COLO829 (cell line): ENCODE data around the gene HAP1.
A peak's percentile ranks its signal among the peaks of the same experiment; 100 is the strongest.
"Not testable (repeated sequence)": the region's sequence is repeated elsewhere in the genome, so short reads cannot be mapped to it uniquely, and the experiment has no call there.

Experiments
- DNase-seq: peaks from one replicate; pipeline ENCODE4 v3.0.0; 2012; ENCODE audit warnings: low spot score

The HAP1 gene

DNA sequence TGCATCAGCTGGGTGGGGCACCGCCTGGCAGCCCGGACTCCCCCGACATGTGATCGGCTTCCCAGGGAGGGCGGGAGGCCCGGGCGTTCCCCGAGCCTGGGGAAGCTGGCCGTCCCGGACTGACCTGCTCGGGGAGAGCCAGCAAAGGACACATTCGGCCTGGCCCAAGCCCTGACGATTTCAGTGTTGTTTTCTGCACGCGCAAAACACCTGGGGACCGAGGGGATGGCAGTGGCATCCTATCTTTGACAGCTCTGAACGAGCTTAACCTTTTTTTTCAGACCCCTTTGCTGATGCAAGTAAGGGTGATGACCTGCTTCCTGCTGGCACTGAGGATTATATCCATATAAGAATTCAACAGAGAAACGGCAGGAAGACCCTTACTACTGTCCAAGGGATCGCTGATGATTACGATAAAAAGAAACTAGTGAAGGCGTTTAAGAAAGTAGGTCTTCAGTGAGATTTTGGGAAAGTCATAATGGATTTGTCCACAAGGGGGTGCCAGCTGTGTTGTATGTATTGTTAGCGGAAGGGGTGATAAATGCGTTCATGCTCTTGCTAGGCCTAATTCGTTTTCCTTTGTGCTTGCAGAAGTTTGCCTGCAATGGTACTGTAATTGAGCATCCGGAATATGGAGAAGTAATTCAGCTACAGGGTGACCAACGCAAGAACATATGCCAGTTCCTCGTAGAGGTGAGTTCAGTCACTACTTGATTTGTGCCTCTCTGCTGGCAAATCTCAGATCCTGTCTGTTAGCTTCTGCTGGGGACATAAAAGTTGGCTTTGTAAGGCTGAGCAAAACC lies 44.7 kb downstream of the HAP1 start:
- no peak for DNase-seq

DNA sequence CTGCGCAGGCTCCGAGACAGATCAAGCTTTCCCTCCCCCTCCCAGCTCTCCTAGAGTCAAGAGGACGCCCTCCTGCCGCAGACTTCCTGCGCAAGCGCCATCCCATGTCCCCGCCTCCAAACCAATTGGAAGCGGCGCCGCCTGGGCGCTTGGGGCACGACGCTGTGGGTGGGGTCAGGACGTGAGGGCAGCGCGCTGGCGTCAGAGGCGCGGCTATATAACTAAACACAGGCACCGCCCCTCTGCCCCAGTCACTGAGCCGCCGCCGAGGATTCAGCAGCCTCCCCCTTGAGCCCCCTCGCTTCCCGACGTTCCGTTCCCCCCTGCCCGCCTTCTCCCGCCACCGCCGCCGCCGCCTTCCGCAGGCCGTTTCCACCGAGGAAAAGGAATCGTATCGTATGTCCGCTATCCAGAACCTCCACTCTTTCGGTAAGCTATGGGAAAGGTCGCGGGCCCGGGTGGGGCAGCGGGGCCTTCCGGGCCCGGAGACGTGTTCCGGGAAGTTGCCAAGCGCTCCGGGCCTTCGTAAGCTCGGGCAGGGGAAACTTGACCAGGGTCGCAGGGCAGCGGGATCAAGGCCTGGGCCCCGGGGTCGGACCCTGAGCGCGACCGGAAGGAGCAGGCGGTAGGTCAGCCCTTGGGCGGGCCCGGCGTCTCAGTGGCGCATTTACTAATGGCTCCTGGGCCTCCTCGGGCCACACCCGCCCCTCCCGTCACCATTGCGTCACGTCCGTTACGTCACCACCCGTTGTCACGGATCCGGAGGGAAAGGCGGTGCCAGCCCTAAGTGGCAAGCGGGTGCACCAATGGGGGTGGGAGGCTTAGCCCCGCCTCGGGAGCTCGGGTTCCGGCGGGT lies 45.6 kb downstream of the HAP1 start, which contains the start of gene EIF1:
Gene EIF1 (plus strand): TSS at position 245 of the 856 bp plus-strand sequence. CDS start 154 bp downstream, at position 399.
- peak; percentile 98 for DNase-seq

DNA sequence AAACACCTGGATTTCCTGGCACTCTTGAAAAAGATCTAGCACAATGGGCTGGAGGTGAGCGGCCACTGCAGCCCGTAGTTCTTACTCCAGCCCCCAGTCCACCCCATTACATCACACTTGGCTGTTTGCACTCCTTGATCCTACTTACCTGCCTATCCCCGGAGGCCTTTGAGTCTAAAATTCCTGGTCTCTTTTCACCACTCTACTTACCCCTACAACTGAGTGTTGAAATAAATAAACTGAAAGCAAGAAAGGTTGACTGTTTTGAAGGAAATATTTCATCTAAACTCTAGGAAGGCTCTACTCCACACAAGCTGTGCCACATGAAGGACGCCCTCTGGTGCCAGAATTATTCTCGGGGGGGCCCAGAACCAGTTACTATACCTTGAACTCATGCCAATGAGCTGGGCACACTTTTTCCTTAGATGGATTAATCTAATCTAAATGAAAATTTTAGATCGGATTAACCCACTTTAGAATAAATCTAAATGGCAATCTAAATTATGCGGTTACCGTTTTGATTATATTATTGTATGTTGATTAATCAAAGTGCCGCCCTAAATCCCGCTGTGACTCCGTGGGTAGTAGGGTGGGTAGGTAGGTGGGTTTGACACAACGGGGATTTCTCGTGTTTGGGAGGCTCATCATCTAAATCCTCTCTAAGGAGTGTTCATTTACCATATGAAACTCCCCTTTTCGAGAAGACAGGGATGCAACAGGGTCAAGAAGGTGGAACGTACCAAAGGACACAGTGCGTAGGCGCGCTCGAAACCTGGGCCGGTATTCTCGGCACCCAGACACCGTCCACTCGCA lies 46.4 kb downstream of the HAP1 start:
- DNase-seq = no peak

DNA sequence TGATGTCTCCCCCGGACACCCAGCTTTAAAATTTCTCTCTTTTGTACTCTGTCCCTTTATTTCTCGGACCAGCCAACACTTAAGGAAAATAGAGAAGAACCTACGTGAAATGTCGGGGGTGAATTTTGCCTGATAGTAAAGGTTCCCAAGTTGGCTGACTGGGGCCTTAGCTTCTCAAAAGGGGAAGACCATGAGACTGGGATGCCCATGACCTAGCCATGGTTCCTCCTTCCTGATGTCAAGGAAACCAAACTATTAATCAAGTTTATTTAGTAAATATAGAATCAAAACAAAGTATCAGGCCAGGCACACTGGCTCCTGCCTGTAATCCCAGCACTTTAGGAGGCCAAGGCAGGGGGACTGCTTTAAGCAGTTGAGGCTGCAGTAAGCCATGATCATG lies 48.2 kb downstream of the HAP1 start:
- no peak for DNase-seq

DNA sequence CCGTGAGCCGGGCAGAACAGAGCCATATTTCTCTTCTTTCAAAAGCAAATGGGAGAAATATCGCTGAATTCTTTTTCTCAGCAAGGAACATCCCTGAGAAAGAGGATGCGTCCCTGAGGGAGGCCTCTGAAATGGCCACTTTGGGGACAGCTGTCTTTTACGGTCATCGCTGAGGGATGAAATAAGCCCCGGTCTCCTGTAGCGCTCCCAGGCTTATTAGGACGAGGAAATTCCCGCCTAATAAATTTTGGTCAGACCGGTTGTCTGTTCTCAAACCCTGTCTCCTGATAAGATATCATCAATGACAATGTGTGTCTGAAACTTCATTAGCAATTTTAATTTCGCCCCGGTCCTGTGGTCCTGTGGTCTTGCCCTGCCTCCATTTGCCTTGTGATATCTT lies 48.7 kb downstream of the HAP1 start:
- DNase-seq = not testable (repeated sequence)

DNA sequence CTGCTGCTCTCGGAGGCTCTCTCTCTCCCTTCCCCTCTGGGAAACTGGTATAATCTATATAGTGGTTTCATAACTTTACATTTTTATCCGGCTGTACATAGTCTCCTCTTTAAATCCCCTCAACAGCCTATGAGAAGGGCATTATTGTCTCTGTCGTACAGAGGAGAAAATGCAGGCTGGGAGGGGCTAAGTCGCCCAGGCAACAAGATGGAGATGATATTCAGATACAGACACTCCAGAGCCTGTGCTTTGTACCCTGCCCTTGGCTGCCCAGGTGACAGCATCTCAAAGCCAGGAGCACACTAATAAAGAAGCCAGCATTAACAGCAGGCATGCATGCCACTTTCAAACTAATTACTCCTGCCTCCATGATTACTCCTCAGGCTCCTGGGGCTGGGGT lies 50.4 kb downstream of the HAP1 start:
- no peak for DNase-seq

DNA sequence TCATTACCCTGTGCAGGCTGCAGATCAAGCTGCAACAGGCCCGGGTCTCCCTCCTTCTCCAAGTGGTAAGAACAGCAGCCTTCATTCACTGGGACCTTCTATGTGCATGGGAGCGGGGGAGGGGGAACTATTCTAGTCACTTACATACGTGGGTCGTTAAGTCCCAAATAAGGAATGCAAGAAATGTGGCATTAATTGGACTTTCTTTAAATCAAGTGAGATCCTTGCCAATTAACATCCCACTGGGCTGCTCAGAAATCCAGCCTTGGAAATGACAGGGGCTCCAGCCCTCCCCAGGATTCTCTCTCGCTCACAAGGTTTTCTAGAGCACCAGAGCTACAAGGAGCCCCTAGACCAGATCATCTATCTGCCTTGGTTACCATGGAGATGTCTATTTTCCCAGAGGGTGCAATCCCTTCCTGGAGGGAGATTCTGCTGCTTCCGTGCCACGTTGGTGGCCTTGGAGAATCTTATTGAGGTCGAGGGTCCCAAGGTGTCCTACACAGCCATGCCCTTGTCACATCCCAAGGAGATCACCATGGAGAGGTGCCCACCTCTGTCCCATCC lies 50.9 kb downstream of the HAP1 start:
- DNase-seq = no peak

DNA sequence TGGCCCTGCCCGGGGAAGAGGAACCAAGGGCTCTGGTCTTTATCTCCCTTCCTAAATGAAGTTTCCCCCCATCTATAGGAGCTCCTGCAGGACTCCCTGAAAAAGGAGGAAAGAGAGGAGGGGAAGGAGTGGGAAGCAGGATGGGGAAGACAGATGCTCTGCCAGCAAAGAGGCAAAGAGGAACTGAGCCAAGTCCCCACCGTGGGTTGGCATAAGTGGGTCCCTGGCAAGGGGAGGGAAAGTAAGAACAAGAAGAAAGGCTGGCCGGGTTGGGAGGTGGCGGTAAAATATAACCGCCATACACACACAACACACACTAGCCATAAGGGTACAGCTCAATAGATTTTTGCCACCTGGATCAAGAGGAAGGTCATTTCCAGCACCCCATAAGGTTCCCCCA lies 51.8 kb downstream of the HAP1 start:
- DNase-seq = no peak

DNA sequence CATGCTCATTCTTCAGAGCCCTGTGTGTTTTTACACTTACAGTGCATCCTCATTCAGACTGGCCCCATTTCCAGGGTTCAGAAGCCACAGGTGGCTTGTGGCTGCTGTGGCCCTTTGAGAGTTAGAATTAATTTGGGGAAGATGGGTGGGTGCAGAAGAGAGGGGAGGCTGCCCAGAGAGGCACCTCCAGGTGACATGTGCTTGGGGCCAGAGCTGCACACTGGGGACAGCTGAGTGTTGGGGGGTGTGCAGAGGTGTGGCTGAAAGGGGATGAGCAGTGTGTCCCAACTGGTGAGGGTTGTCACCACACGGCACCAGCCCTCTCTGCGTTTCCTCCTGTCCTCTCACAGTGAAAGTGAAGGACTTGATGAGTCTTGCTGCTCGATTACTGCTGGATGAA lies 52.7 kb downstream of the HAP1 start:
- no peak for DNase-seq

DNA sequence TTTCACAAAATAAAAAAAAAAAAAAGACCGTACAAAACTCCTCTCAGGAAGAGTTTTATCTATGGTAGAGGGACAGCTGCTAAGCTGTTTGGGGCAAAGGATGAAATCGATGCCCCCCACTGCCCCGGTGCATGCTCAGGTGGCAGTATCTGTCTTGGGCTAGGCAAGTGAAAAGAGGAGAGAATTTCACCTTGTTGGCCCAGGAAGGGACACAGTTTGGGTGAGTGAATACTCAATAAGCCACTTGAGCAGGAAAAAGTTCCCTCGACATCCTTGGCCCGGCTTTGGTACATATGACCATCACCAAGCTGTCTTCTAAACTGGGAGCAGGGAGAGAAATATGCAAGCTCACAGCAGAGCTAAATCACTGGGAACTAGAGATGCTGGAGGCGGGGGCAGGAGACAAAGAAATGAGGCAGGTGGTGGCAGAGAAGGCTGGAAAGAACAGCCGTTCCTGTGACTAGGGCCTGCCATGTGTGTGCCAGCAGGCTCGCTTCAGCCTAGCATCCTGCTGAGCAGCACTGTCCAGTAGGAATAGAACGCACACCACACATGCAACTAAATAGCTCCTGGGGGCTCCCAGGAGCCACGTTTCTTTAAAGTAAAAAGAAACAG lies 53.9 kb downstream of the HAP1 start:
- DNase-seq = no peak

DNA sequence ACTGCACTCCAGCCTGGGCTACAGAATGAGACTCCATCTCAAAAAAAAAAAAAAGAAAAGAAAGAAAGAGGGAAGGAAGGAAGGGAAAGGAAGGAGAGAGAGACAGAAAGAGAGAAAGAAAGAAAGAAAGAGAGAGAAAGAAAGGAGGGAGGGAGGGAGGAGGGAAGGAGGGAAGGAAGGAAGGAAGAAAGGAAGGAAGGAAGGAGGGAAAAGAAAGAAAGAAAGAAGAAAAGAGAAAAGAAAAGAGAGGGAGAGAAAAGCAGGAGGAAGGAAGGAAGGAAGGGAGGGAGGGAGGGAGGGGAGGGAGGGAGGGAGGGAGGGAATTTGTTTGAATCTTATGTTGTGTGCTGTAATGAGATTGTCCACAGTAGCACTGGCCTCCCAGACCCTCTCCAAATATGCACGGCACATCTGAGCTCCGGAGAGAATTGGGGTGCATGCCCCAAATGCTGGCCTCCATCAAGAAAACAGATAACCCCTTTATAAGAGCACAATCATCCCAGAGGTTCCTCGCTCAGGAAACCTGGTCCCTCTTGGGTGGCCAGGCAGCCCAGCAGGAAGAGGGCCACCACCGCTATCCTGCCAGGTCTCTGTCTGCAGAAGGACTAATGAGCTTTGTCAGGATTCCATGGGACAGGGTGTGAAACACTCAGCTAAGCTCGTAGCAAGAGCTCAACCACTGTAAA lies 54.6 kb downstream of the HAP1 start:
- DNase-seq = no peak

DNA sequence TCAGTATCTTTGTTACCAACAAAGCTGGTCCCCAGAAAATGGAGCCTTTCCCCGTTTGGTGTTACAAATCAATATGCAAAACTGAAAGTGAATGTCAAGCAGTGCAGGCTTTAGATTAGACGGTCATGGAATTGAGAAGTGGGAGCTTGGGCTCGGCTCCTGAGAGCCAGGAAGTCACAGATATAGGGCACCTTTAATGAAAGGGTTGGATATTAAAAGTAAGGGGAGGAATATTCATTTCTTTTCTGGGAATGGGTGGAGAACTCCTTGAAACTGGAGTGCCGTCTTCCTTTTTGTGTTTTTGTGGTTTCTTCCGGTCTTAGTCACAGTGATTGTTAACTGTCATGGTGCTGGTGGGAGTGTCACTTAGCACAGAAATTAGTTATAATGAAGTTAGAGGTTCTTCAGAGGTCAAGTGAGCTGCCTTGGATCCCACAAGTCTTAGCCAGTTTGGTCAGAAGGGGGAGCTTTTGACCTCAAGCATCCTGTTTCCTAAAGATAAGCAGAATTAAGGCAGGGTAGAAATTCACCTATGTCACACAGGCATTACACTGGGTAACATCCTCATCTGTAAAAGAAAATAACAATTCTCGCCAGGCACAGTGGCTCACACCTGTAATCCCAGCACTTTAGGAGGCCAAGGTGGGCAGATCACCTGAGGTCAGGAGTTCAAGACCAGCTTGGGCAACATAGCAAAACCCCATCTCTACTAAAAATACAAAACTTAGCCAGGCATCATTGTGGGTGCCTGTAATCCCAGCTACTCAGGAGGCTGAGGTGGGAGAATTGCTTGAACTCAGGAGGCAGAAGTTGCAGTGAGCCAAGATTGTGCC lies 55.3 kb downstream of the HAP1 start:
- peak; percentile 27 for DNase-seq

DNA sequence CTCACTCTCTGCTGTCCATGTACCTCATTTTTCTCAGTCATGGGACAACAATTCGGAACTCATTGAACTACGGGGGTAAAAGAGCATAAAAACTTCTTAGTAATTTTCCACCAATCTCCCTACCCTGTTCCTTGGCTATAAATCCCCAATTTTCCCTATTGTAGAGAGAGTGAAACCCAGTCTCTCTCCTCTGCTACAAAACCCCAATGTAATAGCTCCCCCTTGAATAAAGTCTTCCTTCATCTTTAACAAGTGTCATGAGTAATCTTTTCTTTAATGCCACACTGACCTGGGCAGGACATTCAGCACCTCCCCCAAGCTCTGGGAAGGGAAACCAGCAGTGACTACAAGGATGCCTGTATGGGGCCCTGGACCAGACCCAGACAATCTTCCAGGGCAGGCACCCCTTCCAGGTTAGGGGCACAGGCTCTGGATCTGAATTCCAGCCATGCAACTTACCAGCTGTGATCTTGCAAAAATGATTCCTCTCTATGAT lies 56.0 kb downstream of the HAP1 start:
- DNase-seq = peak; percentile 24

DNA sequence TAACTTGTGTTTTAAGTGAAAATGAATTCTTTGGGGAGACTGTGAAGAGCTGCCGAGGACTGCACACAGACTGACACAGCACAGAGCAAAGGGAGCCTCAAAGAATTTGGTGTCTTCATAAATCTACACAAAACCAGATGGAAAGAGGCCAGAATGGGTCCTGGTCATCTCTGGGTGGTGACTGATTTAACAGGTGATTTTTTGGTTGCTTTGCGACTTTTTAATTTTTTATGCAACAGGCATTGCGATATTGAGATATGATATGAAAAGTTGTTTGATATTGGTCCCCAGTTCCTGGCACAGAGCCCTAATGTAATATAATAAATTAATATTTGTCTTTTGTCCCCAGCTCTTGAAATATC lies 58.4 kb downstream of the HAP1 start:
- no peak for DNase-seq

DNA sequence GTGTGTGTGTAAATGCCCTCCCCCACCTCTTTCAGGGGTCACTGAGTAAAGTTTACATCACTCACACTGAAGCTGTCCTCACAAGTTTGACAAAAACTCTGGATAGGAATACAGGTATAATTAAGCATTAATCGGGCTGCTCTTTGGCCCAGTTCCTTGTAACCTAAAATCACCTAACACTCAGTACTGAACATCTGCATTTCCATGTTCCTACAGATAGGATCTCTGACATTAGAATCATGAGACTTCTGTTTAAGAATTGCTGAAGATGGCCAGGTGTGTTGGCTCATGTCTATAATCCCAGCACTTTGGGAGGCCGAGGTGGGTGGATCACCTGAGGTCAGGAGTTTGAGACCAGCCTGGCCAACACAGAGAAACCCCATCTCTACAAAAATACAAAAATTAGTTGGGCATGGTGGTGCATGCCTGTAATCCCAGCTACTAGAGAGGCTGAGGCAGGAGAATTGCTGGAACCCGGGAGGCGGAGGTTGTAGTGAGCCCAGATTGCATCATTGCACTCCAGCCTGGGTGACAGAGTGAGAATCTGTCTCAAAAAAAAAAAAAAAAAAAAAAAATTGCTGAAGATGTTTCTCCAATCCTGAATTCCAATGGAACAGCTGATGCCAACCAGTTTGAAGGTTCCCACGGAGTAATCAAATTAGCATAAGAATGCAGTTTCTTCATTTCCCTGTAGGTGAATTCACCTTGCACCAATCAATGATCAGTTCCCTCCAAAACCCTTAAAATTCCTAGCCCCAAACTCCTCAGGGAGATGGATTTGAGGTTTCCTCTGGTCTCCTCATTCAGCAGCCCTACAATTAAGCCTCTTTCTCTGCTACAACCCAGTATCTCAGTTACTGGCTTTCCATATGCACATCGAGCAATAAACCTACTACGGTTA lies 59.0 kb downstream of the HAP1 start:
- not testable (repeated sequence) for DNase-seq
